ENCODE data around the gene KYNU. TPM values are rescaled to one million over a fixed set of nuclear protein-coding genes. Genes with fewer than 3 reads are reported as not detected.

The KYNU gene
- total RNA-seq, 2 donors from 2014 or later = 0.34 to 1.1 TPM

- H3K9me3 ChIP-seq = no peaks in the 10 kb centered on the region
- no peak overlapping the region for H3K27ac ChIP-seq
- no peak for TF ChIP-seq POLR2AphosphoS5 (IDR thresholded peaks at IDR 0.05)
- no peak for TF ChIP-seq POLR2A (IDR thresholded peaks at IDR 0.05)
- TF ChIP-seq CTCF (IDR thresholded peaks at IDR 0.05) = no peak
- H3K4me3 ChIP-seq = no peak overlapping the region
- H3K27me3 ChIP-seq (replicated peaks; ENCODE audit: insufficient read depth) = no peaks in the 10 kb centered on the region
- WGBS = 82% methylated on average over 5 of the region's 5 CpGs
- no peak for DNase-seq (ENCODE audit: low spot score)
- no peaks in the 10 kb centered on the region for H3K4me1 ChIP-seq (replicated peaks)
- no peaks in the 10 kb centered on the region for H3K36me3 ChIP-seq
- intact Hi-C loops (cut with DNase I) = no loop called here
Observed at GRCh38 chr2:142869461-142870106, 7.9 kb upstream of the KYNU start.

GRCh38 chr2:142870526-142870925 is 6.9 kb upstream of the KYNU start:
- H3K4me1 ChIP-seq (replicated peaks) = no peaks in the 10 kb centered on the region
- TF ChIP-seq POLR2A (IDR thresholded peaks at IDR 0.05) (no peak), POLR2AphosphoS5 (IDR thresholded peaks at IDR 0.05) (no peak), CTCF (IDR thresholded peaks at IDR 0.05) (no peak)
- 98% methylated on average over 2 of the region's 2 CpGs for WGBS

GRCh38 chr2:142871396-142871795 is 6.1 kb upstream of the KYNU start:
- Histone ChIP-seq H3K9me3 (no peaks in the 10 kb centered on the region), H3K27ac (no peak overlapping the region), H3K4me1 (replicated peaks) (no peaks in the 10 kb centered on the region), H3K36me3 (no peaks in the 10 kb centered on the region), H3K4me3 (no peak overlapping the region), H3K27me3 (replicated peaks; ENCODE audit: insufficient read depth) (no peaks in the 10 kb centered on the region)
- 97% methylated on average over 6 of the region's 6 CpGs for WGBS
- TF ChIP-seq CTCF (IDR thresholded peaks at IDR 0.05) = no peak
- no peak for TF ChIP-seq POLR2AphosphoS5 (IDR thresholded peaks at IDR 0.05)
- no peak for TF ChIP-seq POLR2A (IDR thresholded peaks at IDR 0.05)
- intact Hi-C loops (cut with DNase I) = no loop called here
- no peak for DNase-seq (ENCODE audit: low spot score)

More at GRCh38 chr2:142870526-142870925, 6.9 kb upstream of the KYNU start:
- intact Hi-C loops (cut with DNase I) = no loop called here
- DNase-seq (ENCODE audit: low spot score) = no peak
- H3K27me3 ChIP-seq (replicated peaks; ENCODE audit: insufficient read depth) = no peaks in the 10 kb centered on the region
- no peaks in the 10 kb centered on the region for H3K36me3 ChIP-seq
- H3K9me3 ChIP-seq = no peaks in the 10 kb centered on the region
- H3K27ac ChIP-seq = no peak overlapping the region
- H3K4me3 ChIP-seq = no peak overlapping the region

GRCh38 chr2:142872882-142873724 is 4.4 kb upstream of the KYNU start:
- 87% methylated on average over 6 of the region's 6 CpGs for WGBS
- no peak for TF ChIP-seq POLR2A (IDR thresholded peaks at IDR 0.05)
- TF ChIP-seq POLR2AphosphoS5 (IDR thresholded peaks at IDR 0.05) = no peak
- no peak for TF ChIP-seq CTCF (IDR thresholded peaks at IDR 0.05)
- Histone ChIP-seq H3K4me3 (no peak overlapping the region), H3K4me1 (replicated peaks) (no peaks in the 10 kb centered on the region), H3K27me3 (replicated peaks; ENCODE audit: insufficient read depth) (no peaks in the 10 kb centered on the region), H3K36me3 (no peaks in the 10 kb centered on the region), H3K27ac (no peak overlapping the region), H3K9me3 (no peaks in the 10 kb centered on the region)
- no peak for DNase-seq (ENCODE audit: low spot score)
- intact Hi-C loops (cut with DNase I) = no loop called here
